ENCODE results near the gene CADM1.

GRCh38 chr11:115421992-115422689, 82.1 kb downstream of the CADM1 start:
- TF ChIP-seq CTCF (IDR thresholded peaks at IDR 0.05; ENCODE audit: low read depth, low read length) (no peak), EZH2phosphoT487 (IDR thresholded peaks at IDR 0.05; ENCODE audit: low read depth) (no peak)

Measured in OCI-LY3 (cell line).